OCI-LY3 (cell line): ENCODE measurements around the gene FIBCD1.

Experiments
- H2AFZ ChIP-seq: fragments of 200-600, 300-600 bp; shearing (Covaris generic); 2 replicates; pipeline ENCODE4 v1.6.0; 2014; ENCODE audit warnings: antibody characterized with exemption, low read depth, low read length
- H3K27ac ChIP-seq: fragments of 200-600, 300-600 bp; sonication (generic); 2 replicates; pipeline ENCODE4 v1.5.1; 2014; ENCODE audit warnings: mild to moderate bottlenecking, low read length, moderate library complexity, mixed read lengths
- H3K27me3 ChIP-seq: fragments of 200-600, 300-600 bp; sonication (generic); 2 replicates; pipeline ENCODE4 v1.6.1; 2014; ENCODE audit warnings: low read depth, low read length, mixed read lengths
- H3K36me3 ChIP-seq: fragments of 200-600, 300-600 bp; sonication (generic); replicated peaks from 2 replicates; pipeline ENCODE3; 2014; ENCODE audit warnings: low read depth, low read length, mixed read lengths
- H3K4me1 ChIP-seq: fragments of 300-600, 200-600 bp; sonication (generic); 2 replicates; pipeline ENCODE4 v1.6.1; 2014; ENCODE audit warnings: low read length, mixed read lengths
- H3K4me2 ChIP-seq: fragments of 200-600, 300-600 bp; sonication (generic); 2 replicates; pipeline ENCODE4 v1.6.1; 2014; ENCODE audit warnings: low read length, mixed read lengths
- H3K4me3 ChIP-seq: fragments of 300-600, 200-600 bp; sonication (generic); 2 replicates; pipeline ENCODE4 v1.5.1; 2014; ENCODE audit warnings: antibody characterized with exemption, mild to moderate bottlenecking, low read length, moderate library complexity
- H3K79me2 ChIP-seq: fragments of 300-600, 200-600 bp; shearing (Covaris generic); 2 replicates; pipeline ENCODE4 v1.6.1; 2014; ENCODE audit warnings: mild to moderate bottlenecking, low read length, mixed read lengths
- H3K9ac ChIP-seq: fragments of 300-600, 200-600 bp; shearing (Covaris generic); 2 replicates; pipeline ENCODE4 v1.6.0; 2014; ENCODE audit warnings: mild to moderate bottlenecking, low read length, moderate library complexity
- H3K9me3 ChIP-seq: fragments of 200-600, 300-600 bp; shearing (Covaris generic); 2 replicates; pipeline ENCODE4 v1.6.1; 2014; ENCODE audit warnings: low read length, mixed read lengths; ENCODE audit not compliant: insufficient read depth
- H4K20me1 ChIP-seq: fragments of 200-600, 300-600 bp; sonication (generic); 2 replicates; pipeline ENCODE4 v1.6.1; 2016; ENCODE audit warnings: low read length, mixed read lengths; ENCODE audit not compliant: insufficient read depth
- EZH2phosphoT487 ChIP-seq: fragments of 200-600 bp; shearing (Covaris generic); IDR thresholded peaks from 2 replicates; pipeline ENCODE4 v1.6.1; 2018; ENCODE audit warnings: antibody characterized with exemption, mixed run types, low read depth
- TF ChIP-seq, protein P1 (sequence below): fragments of 200-600, 300-600 bp; sonication (generic); IDR thresholded peaks from 2 replicates; pipeline ENCODE4 v1.5.1; 2014; ENCODE audit warnings: antibody characterized with exemption, low read length, low read depth

The FIBCD1 gene

DNA sequence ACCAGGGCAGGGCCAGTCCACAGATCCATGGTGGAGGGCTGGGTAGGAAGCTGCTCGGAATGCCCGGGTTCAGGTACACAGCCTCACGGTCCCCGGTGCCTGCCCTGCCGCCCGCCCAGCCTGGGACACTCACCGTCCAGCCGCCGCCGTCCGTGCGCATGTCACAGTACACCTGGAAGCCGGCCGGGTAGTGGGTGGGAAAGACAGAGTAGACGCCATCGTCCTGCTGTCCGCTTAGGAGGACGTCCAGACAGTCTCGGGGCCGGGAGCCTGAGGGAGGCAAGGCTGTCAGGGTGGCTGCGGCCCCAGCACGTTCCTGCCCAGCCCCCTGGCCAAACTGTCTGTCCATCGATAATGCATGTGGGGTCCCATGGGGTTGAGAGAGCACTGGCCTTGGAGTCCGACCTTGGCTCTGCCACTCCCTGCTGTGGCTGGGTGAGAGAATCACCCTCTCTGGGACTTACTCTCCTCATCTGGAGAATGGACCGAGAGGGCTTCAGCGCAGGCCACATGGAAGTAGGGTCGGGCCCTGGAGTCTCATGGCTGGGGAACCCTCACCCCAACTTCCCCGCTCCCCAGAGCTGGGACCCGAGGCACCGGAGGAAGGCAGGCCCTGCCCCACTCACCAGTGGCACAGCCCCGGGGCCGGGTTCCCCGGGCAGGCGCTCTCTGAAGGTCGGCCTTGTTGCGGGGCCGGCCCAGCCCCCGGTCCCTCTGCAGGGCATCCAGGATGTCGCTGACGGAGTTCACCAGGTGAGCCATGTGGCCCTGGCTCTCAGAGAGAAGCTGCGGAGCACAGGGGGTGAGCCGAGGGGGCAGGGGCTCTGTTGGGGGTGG, 15.2 kb downstream of the FIBCD1 start:
- Histone ChIP-seq H2AFZ (no peak overlapping the region), H3K27me3 (peaks cover 43% of the 10 kb centered on the region), H3K4me1 (peaks cover 36% of the 10 kb centered on the region), H3K4me2 (no peak overlapping the region), H3K9ac (no peak overlapping the region), H3K79me2 (no peaks in the 10 kb centered on the region), H3K36me3 (no peaks in the 10 kb centered on the region), H3K9me3 (no peaks in the 10 kb centered on the region), H3K4me3 (no peak overlapping the region), H3K27ac (no peak overlapping the region), H4K20me1 (no peaks in the 10 kb centered on the region)
- TF ChIP-seq EZH2phosphoT487, result no peak
- TF ChIP-seq, protein P1, sequence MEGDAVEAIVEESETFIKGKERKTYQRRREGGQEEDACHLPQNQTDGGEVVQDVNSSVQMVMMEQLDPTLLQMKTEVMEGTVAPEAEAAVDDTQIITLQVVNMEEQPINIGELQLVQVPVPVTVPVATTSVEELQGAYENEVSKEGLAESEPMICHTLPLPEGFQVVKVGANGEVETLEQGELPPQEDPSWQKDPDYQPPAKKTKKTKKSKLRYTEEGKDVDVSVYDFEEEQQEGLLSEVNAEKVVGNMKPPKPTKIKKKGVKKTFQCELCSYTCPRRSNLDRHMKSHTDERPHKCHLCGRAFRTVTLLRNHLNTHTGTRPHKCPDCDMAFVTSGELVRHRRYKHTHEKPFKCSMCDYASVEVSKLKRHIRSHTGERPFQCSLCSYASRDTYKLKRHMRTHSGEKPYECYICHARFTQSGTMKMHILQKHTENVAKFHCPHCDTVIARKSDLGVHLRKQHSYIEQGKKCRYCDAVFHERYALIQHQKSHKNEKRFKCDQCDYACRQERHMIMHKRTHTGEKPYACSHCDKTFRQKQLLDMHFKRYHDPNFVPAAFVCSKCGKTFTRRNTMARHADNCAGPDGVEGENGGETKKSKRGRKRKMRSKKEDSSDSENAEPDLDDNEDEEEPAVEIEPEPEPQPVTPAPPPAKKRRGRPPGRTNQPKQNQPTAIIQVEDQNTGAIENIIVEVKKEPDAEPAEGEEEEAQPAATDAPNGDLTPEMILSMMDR, result no peak

DNA sequence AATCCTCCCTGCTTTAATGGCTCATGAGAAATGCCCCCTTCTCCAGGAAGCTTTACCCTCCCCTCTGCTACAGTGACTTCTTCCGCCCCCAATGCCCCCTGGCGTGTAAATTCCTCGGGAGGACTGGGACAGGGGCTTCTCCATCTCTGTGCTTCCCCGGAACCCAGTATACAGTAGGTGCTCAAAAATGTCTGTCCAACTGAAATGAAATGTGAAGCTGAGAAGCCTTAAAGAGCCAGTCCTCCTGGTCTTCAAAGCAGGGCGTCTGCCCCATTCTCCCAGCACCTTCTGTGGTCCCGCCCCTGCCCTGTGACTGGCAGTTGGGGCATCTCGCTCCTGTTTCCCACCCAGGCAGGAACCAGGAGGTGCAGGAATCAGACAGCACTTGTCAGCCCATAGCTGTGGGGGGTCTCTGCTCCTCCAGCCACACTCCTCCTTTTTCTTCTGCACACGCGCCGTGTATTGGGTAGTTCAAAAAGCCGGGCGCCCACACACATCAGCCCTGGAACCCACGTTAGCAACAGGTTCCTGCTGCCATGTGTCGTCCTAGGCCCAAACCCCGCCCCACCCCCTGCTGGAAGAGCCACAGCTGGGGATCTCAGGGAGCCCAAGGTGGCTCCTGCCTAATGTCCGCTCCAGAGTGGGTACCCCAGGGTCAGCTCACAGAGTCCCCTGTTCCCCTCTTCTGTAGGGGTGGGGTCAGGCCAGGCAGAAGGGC, 16.0 kb downstream of the FIBCD1 start:
- Histone ChIP-seq H3K4me1 (peaks cover 28% of the 10 kb centered on the region), H3K27me3 (peaks cover 43% of the 10 kb centered on the region), H3K36me3 (no peaks in the 10 kb centered on the region), H3K9me3 (no peaks in the 10 kb centered on the region), H3K4me2 (no peak overlapping the region), H3K27ac (no peak overlapping the region), H4K20me1 (no peaks in the 10 kb centered on the region), H3K4me3 (no peak overlapping the region), H3K79me2 (no peaks in the 10 kb centered on the region), H2AFZ (no peak overlapping the region), H3K9ac (no peak overlapping the region)
- TF ChIP-seq, protein P1, result no peak

DNA sequence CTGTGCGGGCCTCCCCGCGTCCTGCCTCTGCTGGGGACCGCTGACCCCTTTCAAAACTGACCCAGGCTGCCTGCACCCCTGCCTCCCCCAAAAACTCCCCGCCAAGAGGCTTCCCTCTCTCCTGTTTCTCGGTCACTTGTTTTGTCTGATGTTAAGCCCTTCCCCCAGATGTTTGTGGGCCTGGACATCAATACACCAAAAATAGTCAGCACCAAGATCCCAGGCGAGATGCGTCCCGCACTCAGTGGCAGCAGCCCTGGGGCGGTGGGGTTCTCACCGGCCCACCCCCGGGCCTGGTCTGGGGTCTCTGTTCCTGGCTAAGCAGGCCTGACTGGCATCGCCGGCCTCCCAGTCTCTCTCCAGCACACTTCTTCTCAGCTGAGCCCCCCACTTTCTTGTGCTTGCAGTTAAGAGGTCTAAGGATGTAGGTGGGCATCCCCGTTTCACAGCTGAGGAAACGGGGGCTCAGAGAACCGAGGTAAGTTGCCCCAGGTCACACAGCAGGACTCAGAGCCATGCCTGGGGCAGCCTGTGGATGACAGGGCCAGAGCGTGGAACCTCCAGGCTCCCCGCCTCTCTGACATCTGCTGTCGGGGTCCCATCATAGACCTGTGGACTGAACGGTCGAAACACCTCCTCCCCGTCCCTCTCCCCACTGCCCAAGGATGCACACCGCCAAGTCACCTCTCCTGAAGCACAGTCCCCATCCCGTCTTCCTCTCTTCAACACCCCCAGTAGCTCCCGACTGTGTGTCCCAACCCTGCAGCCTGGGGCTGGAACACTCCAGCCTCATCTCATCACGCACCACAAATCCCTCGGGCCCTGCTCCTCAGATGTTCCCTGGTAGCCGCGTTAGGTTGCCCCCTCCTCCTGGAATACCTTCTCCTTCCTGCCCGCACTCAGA, 16.8 kb downstream of the FIBCD1 start:
- no peak overlapping the region for H3K4me3 ChIP-seq
- H2AFZ ChIP-seq, result no peak overlapping the region
- H3K79me2 ChIP-seq, result no peaks in the 10 kb centered on the region
- no peaks in the 10 kb centered on the region for H3K36me3 ChIP-seq
- no peak overlapping the region for H3K27ac ChIP-seq
- no peak overlapping the region for H3K4me2 ChIP-seq
- peaks cover 43% of the 10 kb centered on the region for H3K27me3 ChIP-seq
- no peaks in the 10 kb centered on the region for H4K20me1 ChIP-seq
- no peak overlapping the region for H3K9ac ChIP-seq
- H3K9me3 ChIP-seq, result no peaks in the 10 kb centered on the region
- TF ChIP-seq EZH2phosphoT487, result no peak
- TF ChIP-seq, protein P1, result no peak
- H3K4me1 ChIP-seq, result peaks cover 20% of the 10 kb centered on the region
